Tibial artery (tissue), 4 donors: ENCODE measurements around the gene SMARCB1.
"Not testable (repeated sequence)": the region's sequence is repeated elsewhere in the genome, so short reads cannot be mapped to it uniquely, and the experiment has no call there.

Source experiments
- DNase-seq, 2 donors: peaks; one replicate each; pipeline ENCODE4 v3.0.0-alpha.2; 2019
- H3K27ac ChIP-seq, 2 donors: fragments of 200-600 bp; sonication (generic) in 1 of 2; 1 replicate in 1 of 2; 2 replicates in 1 of 2; pipeline ENCODE4 v1.5.1; 2018 to 2019; ENCODE audit warnings: mild to moderate bottlenecking in 1 of 2
- H3K27me3 ChIP-seq, 2 donors: fragments of 200-600 bp; sonication (generic) in 1 of 2; one replicate each; pipeline versions ENCODE4 v1.5.1 to v1.6.0; 2016 to 2019
- H3K36me3 ChIP-seq, 3 donors: fragments of 200-600 bp; sonication (generic) in 2 of 3; one replicate each; pipeline ENCODE4 v1.5.1; 2016 to 2019; ENCODE audit warnings: mild to moderate bottlenecking in 2 of 3
- H3K4me1 ChIP-seq, 4 donors: fragments of 200-600 bp; sonication (generic) in 2 of 4; 1 replicate in 3 of 4; 2 replicates in 1 of 4; pipeline ENCODE4 v1.5.1; 2016 to 2019
- H3K4me3 ChIP-seq, 2 donors: fragments of 200-600 bp; sonication (generic) in 1 of 2; 1 replicate in 1 of 2; 2 replicates in 1 of 2; pipeline ENCODE4 v1.5.1; 2018 to 2019; ENCODE audit warnings: mild to moderate bottlenecking in 2 of 2
- H3K9me3 ChIP-seq, 3 donors: fragments of 200-600 bp; sonication (generic) in 1 of 3; one replicate each; pipeline ENCODE4 v1.5.1; 2016 to 2019
- CTCF ChIP-seq, 2 experiments: fragments of 200-600 bp in 1 of 2; fragments of 450-650 bp in 1 of 2; IDR thresholded peaks; one replicate each; pipeline ENCODE4 v1.5.1; 2017 to 2019; ENCODE audit warnings: antibody characterized with exemption in 2 of 2, mild to moderate bottlenecking in 1 of 2, moderate library complexity in 1 of 2
- intact Hi-C: fragments of 100-400 bp; cut with DNase I; formaldehyde crosslinking; loops from one replicate; pipeline ENCODE4 v1.15.0; 2023; ENCODE audit warnings: low total_unique reads

Gene SMARCB1

GRCh38 chr22:23858484-23858815 is 71.7 kb downstream of the SMARCB1 start:
- H3K9me3 ChIP-seq: no peaks in the 10 kb centered on the region
- DNase-seq: no peak
- H3K27me3 ChIP-seq: no peaks in the 10 kb centered on the region
- peak overlapping the region; percentile 58 to 73 for H3K4me3 ChIP-seq
- no peak for TF ChIP-seq CTCF (IDR thresholded peaks at IDR 0.05)
- peak overlapping the region; percentile 91 to 95 for H3K27ac ChIP-seq
- intact Hi-C loops: no loop called here
- H3K36me3 ChIP-seq: peaks cover 0 to 12% (median 0%) of the 10 kb centered on the region in 3 donors
- H3K4me1 ChIP-seq: peaks cover 0 to 17% (median 11%) of the 10 kb centered on the region in 4 donors

GRCh38 chr22:23859201-23859600 is 72.4 kb downstream of the SMARCB1 start:
- no peak overlapping the region for H3K4me3 ChIP-seq
- peaks cover 0 to 18% (median 0%) of the 10 kb centered on the region in 3 donors for H3K36me3 ChIP-seq
- DNase-seq: no peak
- H3K27ac ChIP-seq: no peak overlapping the region
- H3K27me3 ChIP-seq: no peaks in the 10 kb centered on the region
- peaks cover 0 to 17% (median 11%) of the 10 kb centered on the region in 4 donors for H3K4me1 ChIP-seq
- no peaks in the 10 kb centered on the region for H3K9me3 ChIP-seq
- intact Hi-C loops: no loop called here
- no peak for TF ChIP-seq CTCF (IDR thresholded peaks at IDR 0.05)

- intact Hi-C loops, H3K27ac ChIP-seq, H3K9me3 ChIP-seq, H3K27me3 ChIP-seq, H3K4me3 ChIP-seq, DNase-seq: not testable (repeated sequence)
- Histone ChIP-seq H3K36me3 (peaks cover 0 to 18% (median 0%) of the 10 kb centered on the region in 3 donors), H3K4me1 (peaks cover 0 to 17% (median 11%) of the 10 kb centered on the region in 4 donors)
These were observed 73.4 kb downstream of the SMARCB1 start for GRCh38 chr22:23860187-23860586.

GRCh38 chr22:23862103-23862502 is 75.3 kb downstream of the SMARCB1 start:
- Histone ChIP-seq H3K9me3 (no peaks in the 10 kb centered on the region), H3K4me1 (peaks cover 0 to 13% (median 7%) of the 10 kb centered on the region in 4 donors), H3K36me3 (peaks cover 0 to 28% (median 0%) of the 10 kb centered on the region in 3 donors), H3K4me3 (no peak overlapping the region), H3K27me3 (no peaks in the 10 kb centered on the region), H3K27ac (no peak overlapping the region)
- no peak for DNase-seq
- TF ChIP-seq CTCF (IDR thresholded peaks at IDR 0.05): peak; percentile 11 to 38
- intact Hi-C loops: no loop called here

GRCh38 chr22:23864499-23865154 is 77.9 kb downstream of the SMARCB1 start:
- intact Hi-C loops, DNase-seq, H3K9me3 ChIP-seq, H3K4me1 ChIP-seq, H3K4me3 ChIP-seq, H3K27ac ChIP-seq, H3K27me3 ChIP-seq: not testable (repeated sequence)
- peaks cover 0 to 53% (median 7%) of the 10 kb centered on the region in 3 donors for H3K36me3 ChIP-seq

GRCh38 chr22:23868580-23868979 is 81.8 kb downstream of the SMARCB1 start:
- H3K36me3 ChIP-seq: peaks cover 0 to 62% (median 7%) of the 10 kb centered on the region in 3 donors
- H3K9me3 ChIP-seq: no peaks in the 10 kb centered on the region
- intact Hi-C loops: no loop called here
- no peak for TF ChIP-seq CTCF (IDR thresholded peaks at IDR 0.05)
- H3K27ac ChIP-seq: no peak overlapping the region
- H3K4me3 ChIP-seq: no peak overlapping the region
- no peaks in the 10 kb centered on the region for H3K4me1 ChIP-seq
- DNase-seq: no peak
- no peaks in the 10 kb centered on the region for H3K27me3 ChIP-seq
